HEK293T (cell line): ENCODE results near the gene FDX1.

Source experiments
- BHLHE40 ChIP-seq: fragments of 450-650 bp; IDR thresholded peaks from 2 replicates; pipeline ENCODE4 v1.6.1; 2016; ENCODE audit warnings: mild to moderate bottlenecking, moderate library complexity, borderline replicate concordance
- FOXA1 ChIP-seq: fragments of 450-650 bp; IDR thresholded peaks from 2 replicates; pipeline ENCODE4 v1.6.1; 2016; ENCODE audit warnings: mild to moderate bottlenecking
- FOXK2 ChIP-seq: fragments of 450-650 bp; IDR thresholded peaks from 2 replicates; pipeline ENCODE4 v1.6.1; 2016; ENCODE audit warnings: mild to moderate bottlenecking
- FOXM1 ChIP-seq: fragments of 450-650 bp; IDR thresholded peaks from 2 replicates; pipeline ENCODE4 v1.6.1; 2017; ENCODE audit warnings: mild to moderate bottlenecking, borderline replicate concordance
- SUZ12 ChIP-seq: fragments of 450-650 bp; IDR thresholded peaks from 2 replicates; pipeline ENCODE4 v1.6.1; 2016; ENCODE audit warnings: mild to moderate bottlenecking
- TARDBP ChIP-seq: fragments of 450-650 bp; IDR thresholded peaks from 2 replicates; pipeline ENCODE4 v1.6.1; 2016

DNA sequence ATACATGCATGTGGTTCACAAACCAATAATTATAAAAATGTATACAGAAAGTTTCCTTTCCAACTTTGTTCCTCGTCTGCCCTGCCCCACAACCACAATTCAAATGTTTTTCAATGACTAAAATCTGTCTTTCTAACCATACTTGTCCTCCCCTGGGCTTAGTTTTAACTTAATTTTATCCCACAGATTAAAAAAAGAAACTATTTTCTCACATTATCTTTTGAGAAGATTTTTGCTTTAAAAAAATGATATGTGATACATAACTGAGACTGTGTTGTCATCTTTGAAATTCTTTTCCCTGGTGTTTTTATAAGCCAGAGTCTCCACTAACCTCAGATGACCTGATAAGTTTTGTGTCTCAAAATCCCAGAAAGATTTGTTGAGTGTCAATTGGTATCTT, 79.0 kb downstream of the FDX1 start:
- TF ChIP-seq FOXK2 (no peak), FOXM1 (no peak), SUZ12 (no peak), FOXA1 (no peak), BHLHE40 (no peak), TARDBP (no peak)
